SK-N-SH (cell line): ENCODE results near the gene ANKRD34B. TPM values are rescaled to one million over a fixed set of nuclear protein-coding genes. Genes with fewer than 3 reads are reported as not detected.

Experiments used
- CTCF ChIA-PET: fragments of 300-600, 350-600 bp; formaldehyde crosslinking; extraction: SDS; loops from one replicate; lab custom pipeline; 2021; lab: Yijun Ruan, JAX
- POLR2A ChIA-PET: fragments of 350-600 bp; sonication (Branson Sonifier 250); formaldehyde crosslinking; extraction: SDS; loops from one replicate; lab custom pipeline; 2020; ENCODE audit warnings: antibody characterized with exemption, inconsistent platforms; lab: Yijun Ruan, JAX
- DNase-seq: peaks from one replicate; pipeline ENCODE4 v3.0.0; 2012
- H2AFZ ChIP-seq: fragments of 200-600 bp; sonication (generic); 2 replicates; pipeline ENCODE4 v1.8.1; 2016; ENCODE audit warnings: antibody characterized with exemption, mild to moderate bottlenecking, low read depth
- H3F3A ChIP-seq: fragments of 200-600 bp; sonication (generic); replicated peaks from 2 replicates; pipeline ENCODE3; 2016; ENCODE audit warnings: antibody characterized with exemption, mild to moderate bottlenecking; ENCODE audit not compliant: insufficient read depth
- H3K27ac ChIP-seq, 2 experiments: fragments of 200-500 bp in 1 of 2; fragments of 200-600 bp in 1 of 2; sonication (Bioruptor generic) in 1 of 2; sonication (generic), shearing (Covaris generic) in 1 of 2; 2 replicates each; pipeline versions ENCODE4 v1.5.1 to v1.6.1; 2014 to 2016; ENCODE audit warnings: low read depth in 2 of 2, inconsistent platforms in 1 of 2, low read length in 1 of 2, mild to moderate bottlenecking in 1 of 2, mixed read lengths in 1 of 2
- H3K27me3 ChIP-seq: fragments of 200-600 bp; sonication (generic), shearing (Covaris generic); 2 replicates; pipeline ENCODE4 v1.6.1; 2016; ENCODE audit warnings: mixed run types; ENCODE audit not compliant: insufficient read depth
- H3K36me3 ChIP-seq, 2 experiments: fragments of 200-500 bp in 1 of 2; fragments of 200-600 bp in 1 of 2; sonication (Bioruptor generic) in 1 of 2; sonication (generic) in 1 of 2; replicated peaks in 1 of 2; 2 replicates each; pipeline versions ENCODE3 to v1.5.1; 2014 to 2016; ENCODE audit warnings: low read length in 1 of 2, mild to moderate bottlenecking in 1 of 2; ENCODE audit not compliant: insufficient read depth in 2 of 2, control insufficient read depth in 1 of 2
- H3K4me1 ChIP-seq, 2 experiments: fragments of 200-500 bp in 1 of 2; fragments of 200-600 bp in 1 of 2; sonication (Bioruptor generic) in 1 of 2; sonication (generic), shearing (Covaris generic) in 1 of 2; 2 replicates each; pipeline versions ENCODE4 v1.5.1 to v1.6.1; 2014 to 2016; ENCODE audit warnings: low read depth in 1 of 2, low read length in 1 of 2, mixed run types in 1 of 2; ENCODE audit not compliant: insufficient read depth in 2 of 2, control insufficient read depth in 1 of 2
- H3K4me2 ChIP-seq: fragments of 200-600 bp; sonication (generic), shearing (Covaris generic); 2 replicates; pipeline ENCODE4 v1.6.1; 2017; ENCODE audit warnings: mixed run types
- H3K4me3 ChIP-seq, 2 experiments: fragments of 200-500 bp in 1 of 2; fragments of 200-600 bp in 1 of 2; sonication (Bioruptor generic) in 1 of 2; sonication (generic), shearing (Covaris generic) in 1 of 2; 2 replicates each; pipeline versions ENCODE4 v1.5.1 to v1.8.1; 2014 to 2016; ENCODE audit warnings: low read depth in 2 of 2, inconsistent platforms in 1 of 2, low read length in 1 of 2, mild to moderate bottlenecking in 1 of 2, mixed read lengths in 1 of 2, moderate library complexity in 1 of 2
- H3K79me2 ChIP-seq: fragments of 200-600 bp; sonication (generic); 2 replicates; pipeline ENCODE4 v1.8.1; 2017; ENCODE audit warnings: mild to moderate bottlenecking; ENCODE audit not compliant: insufficient read depth
- H3K9ac ChIP-seq: fragments of 200-600 bp; sonication (generic); 2 replicates; pipeline ENCODE4 v1.6.1; 2017; ENCODE audit warnings: mixed run types
- H3K9me2 ChIP-seq: fragments of 200-600 bp; sonication (generic); 2 replicates; pipeline ENCODE4 v1.6.1; 2017; ENCODE audit warnings: mixed run types
- H3K9me3 ChIP-seq: fragments of 200-600 bp; sonication (generic); 2 replicates; pipeline ENCODE4 v1.6.1; 2017; ENCODE audit warnings: mixed run types, mild to moderate bottlenecking, moderate library complexity
- H4K20me1 ChIP-seq: fragments of 200-600 bp; sonication (generic); 2 replicates; pipeline ENCODE4 v1.6.1; 2017; ENCODE audit warnings: mild to moderate bottlenecking, mixed run types; ENCODE audit not compliant: insufficient read depth
- CHD2 ChIP-seq: fragments of 150-350 bp; IDR thresholded peaks from 2 replicates; pipeline ENCODE4 v1.6.1; 2018; ENCODE audit warnings: low read length; ENCODE audit not compliant: partially characterized antibody
- GABPA ChIP-seq: IDR thresholded peaks from 2 replicates; pipeline ENCODE4 v1.4.0; 2012; ENCODE audit warnings: low read depth, mild to moderate bottlenecking
- JUND ChIP-seq: IDR thresholded peaks from 2 replicates; pipeline ENCODE4 v1.4.0; 2012
- MAX ChIP-seq: IDR thresholded peaks from 2 replicates; pipeline ENCODE4 v1.4.0; 2012; ENCODE audit warnings: low read depth
- MEF2A ChIP-seq: IDR thresholded peaks from 2 replicates; pipeline ENCODE4 v1.4.0; 2012; ENCODE audit warnings: low read depth, borderline replicate concordance
- NFIC ChIP-seq: IDR thresholded peaks from 2 replicates; pipeline ENCODE4 v1.4.0; 2012; ENCODE audit warnings: borderline replicate concordance
- NRF1 ChIP-seq: IDR thresholded peaks from 2 replicates; pipeline ENCODE4 v1.6.1; 2012; ENCODE audit warnings: low read depth, mild to moderate bottlenecking, low read length
- RAD21 ChIP-seq: IDR thresholded peaks from 2 replicates; pipeline ENCODE4 v1.6.1; 2012; ENCODE audit warnings: mild to moderate bottlenecking, low read length
- REST ChIP-seq: IDR thresholded peaks from 2 replicates; pipeline ENCODE4 v1.6.1; 2012; ENCODE audit warnings: mild to moderate bottlenecking, low read depth, low read length, moderate library complexity
- RFX5 ChIP-seq: IDR thresholded peaks from 2 replicates; pipeline ENCODE4 v1.6.1; 2012; ENCODE audit warnings: mild to moderate bottlenecking, improper control_type of control experiment, low read length
- RXRA ChIP-seq: IDR thresholded peaks from 2 replicates; pipeline ENCODE4 v1.4.0; 2012; ENCODE audit warnings: low read depth, mild to moderate bottlenecking, borderline replicate concordance
- SIN3A ChIP-seq: IDR thresholded peaks from 2 replicates; pipeline ENCODE4 v1.6.1; 2012; ENCODE audit warnings: low read depth, mild to moderate bottlenecking, low read length, moderate library complexity, borderline replicate concordance
- SMC3 ChIP-seq: IDR thresholded peaks from 2 replicates; pipeline ENCODE4 v1.6.1; 2012; ENCODE audit warnings: low read depth, low read length, improper control_type of control experiment
- TCF12 ChIP-seq: IDR thresholded peaks from 2 replicates; pipeline ENCODE4 v1.4.0; 2012
- TEAD4 ChIP-seq: IDR thresholded peaks from 2 replicates; pipeline ENCODE4 v1.4.0; 2012; ENCODE audit warnings: mild to moderate bottlenecking, borderline replicate concordance; ENCODE audit not compliant: insufficient read depth
- WGBS: methylation state at CpG from one replicate; pipeline ENCODE4 v1.1.6; 2017; ENCODE audit warnings: low lambda C conversion rate; 5-methylcytosine and 5-hydroxymethylcytosine counted together
- polyA plus RNA-seq, 3 experiments: library from polyadenylated mRNA; depleted of rRNA; stranded (reverse); fragments of >200 nt; gene quantifications; 2 replicates each; pipeline ENCODE4 v1.2.3, GENCODE V29; 2012
- TF ChIP-seq, protein P1 (sequence below): fragments of 150-350 bp; IDR thresholded peaks from 2 replicates; pipeline ENCODE4 v1.6.1; 2016; ENCODE audit warnings: mild to moderate bottlenecking, low read depth, low read length
- TF ChIP-seq, protein P2 (sequence below): IDR thresholded peaks from 2 replicates; pipeline ENCODE4; 2012

Gene ANKRD34B
- polyA plus RNA-seq, 1 of the 3 experiments (the other 2 are of a cell fraction) = not detected

DNA sequence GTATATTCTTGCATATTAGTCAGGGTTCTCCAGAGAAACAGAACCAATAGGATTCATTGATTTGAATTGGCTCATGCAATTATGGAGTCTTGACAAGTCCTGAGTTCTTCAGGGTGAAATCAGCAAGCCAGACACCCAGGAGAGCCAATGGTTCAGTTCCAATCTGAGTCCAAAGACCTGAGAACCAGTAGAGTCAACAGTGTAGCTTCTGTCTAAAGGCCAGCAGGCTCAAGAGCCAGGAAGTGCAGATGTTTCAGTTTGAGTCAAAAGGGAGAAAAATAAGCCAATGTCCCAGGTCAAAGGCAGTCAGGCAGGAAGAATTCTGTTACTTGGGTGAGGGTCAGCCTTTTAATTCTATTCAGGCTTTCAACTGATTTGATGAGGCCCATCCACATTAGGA, 37.8 kb upstream of the ANKRD34B start:
- Histone ChIP-seq H3K9me3 (no peaks in the 10 kb centered on the region), H3K27me3 (no peaks in the 10 kb centered on the region), H3K36me3 (no peaks in the 10 kb centered on the region), H2AFZ (no peak overlapping the region), H3K4me2 (no peak overlapping the region), H3K9ac (no peak overlapping the region), H3K27ac (no peak overlapping the region), H3K9me2 (no peaks in the 10 kb centered on the region), H3F3A (no peaks in the 10 kb centered on the region), H3K79me2 (no peaks in the 10 kb centered on the region), H4K20me1 (no peaks in the 10 kb centered on the region), H3K4me1 (no peaks in the 10 kb centered on the region), H3K4me3 (no peak overlapping the region)
- ChIA-PET POLR2A (no interaction called here), CTCF (no interaction called here)
- TF ChIP-seq JUND (no peak), SIN3A (no peak), MAX (no peak), RAD21 (no peak), RXRA (no peak), GABPA (no peak), SMC3 (no peak), NFIC (no peak), RFX5 (no peak), TEAD4 (no peak)
- TF ChIP-seq, protein P1, sequence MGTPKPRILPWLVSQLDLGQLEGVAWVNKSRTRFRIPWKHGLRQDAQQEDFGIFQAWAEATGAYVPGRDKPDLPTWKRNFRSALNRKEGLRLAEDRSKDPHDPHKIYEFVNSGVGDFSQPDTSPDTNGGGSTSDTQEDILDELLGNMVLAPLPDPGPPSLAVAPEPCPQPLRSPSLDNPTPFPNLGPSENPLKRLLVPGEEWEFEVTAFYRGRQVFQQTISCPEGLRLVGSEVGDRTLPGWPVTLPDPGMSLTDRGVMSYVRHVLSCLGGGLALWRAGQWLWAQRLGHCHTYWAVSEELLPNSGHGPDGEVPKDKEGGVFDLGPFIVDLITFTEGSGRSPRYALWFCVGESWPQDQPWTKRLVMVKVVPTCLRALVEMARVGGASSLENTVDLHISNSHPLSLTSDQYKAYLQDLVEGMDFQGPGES = no peak
- DNase-seq = no peak

DNA sequence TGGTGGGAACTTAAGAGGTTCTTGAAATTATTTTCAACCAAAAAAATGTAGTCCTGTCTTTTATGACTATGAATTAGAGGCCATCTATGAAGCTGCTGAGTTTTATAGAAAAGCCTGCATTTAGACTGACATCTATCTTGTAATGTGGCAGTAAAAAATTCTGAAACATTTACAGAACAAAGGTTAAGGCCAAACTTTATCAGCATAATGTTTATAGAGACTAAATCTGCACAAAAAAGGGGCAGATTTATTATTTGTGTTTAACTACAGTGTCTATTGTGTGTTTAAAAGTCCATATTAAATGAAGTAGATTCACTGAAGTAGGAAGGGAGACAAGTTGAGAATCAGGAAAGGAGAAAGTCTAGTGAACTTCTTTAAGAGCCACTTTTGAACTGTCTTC, 37.3 kb upstream of the ANKRD34B start:
- H3K27me3 ChIP-seq = no peaks in the 10 kb centered on the region
- H3K4me1 ChIP-seq = no peaks in the 10 kb centered on the region
- no peaks in the 10 kb centered on the region for H3K9me3 ChIP-seq
- no peaks in the 10 kb centered on the region for H4K20me1 ChIP-seq
- H2AFZ ChIP-seq = no peak overlapping the region
- no peak for DNase-seq
- H3F3A ChIP-seq = no peaks in the 10 kb centered on the region
- H3K79me2 ChIP-seq = no peaks in the 10 kb centered on the region
- no peak overlapping the region for H3K4me2 ChIP-seq
- H3K9ac ChIP-seq = no peak overlapping the region
- H3K27ac ChIP-seq = no peak overlapping the region
- H3K4me3 ChIP-seq = no peak overlapping the region
- POLR2A ChIA-PET = no interaction called here
- TF ChIP-seq JUND = no peak
- no peak for TF ChIP-seq NRF1
- CTCF ChIA-PET = no interaction called here
- no peaks in the 10 kb centered on the region for H3K36me3 ChIP-seq
- no peaks in the 10 kb centered on the region for H3K9me2 ChIP-seq

DNA sequence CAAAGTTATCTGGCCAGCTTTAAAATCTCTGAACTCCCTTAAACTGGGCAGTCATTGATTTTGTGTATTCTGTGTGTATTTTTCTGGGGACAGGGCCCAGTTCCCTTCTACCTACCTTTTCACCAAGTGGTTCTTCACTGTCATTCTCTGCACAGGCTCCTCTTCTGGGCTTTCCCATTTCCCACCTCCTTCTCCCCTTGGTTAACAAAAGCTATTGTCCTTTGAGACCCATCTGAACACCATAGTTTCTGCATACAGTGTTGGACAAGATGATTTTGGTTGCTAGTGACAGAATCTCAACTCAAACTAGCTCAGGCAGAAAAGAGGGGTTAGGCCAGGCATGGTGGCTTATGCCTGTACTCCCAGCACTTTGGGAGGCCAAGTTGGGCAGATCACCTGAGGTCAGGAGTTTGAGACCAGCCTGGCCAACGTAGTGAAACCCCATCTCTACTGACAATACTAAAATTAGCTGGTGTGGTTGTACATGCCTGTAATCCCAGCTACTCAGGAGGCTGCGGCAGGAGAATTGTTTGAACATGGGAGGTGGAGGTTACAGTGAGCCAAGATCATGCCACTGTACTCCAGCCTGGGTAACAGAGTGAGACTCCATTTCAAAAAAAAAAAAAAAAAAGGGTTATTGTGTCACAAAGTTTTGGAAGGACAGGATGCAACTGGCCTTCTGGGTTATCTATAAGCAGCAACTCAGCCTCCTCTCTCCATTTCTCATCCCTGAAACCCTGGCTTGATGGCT, 31.0 kb upstream of the ANKRD34B start:
- H3K4me3 ChIP-seq = no peak overlapping the region
- no peak for DNase-seq
- no peaks in the 10 kb centered on the region for H3F3A ChIP-seq
- no peaks in the 10 kb centered on the region for H3K79me2 ChIP-seq
- no peak overlapping the region for H3K27ac ChIP-seq
- no peaks in the 10 kb centered on the region for H3K36me3 ChIP-seq
- ChIA-PET CTCF (no interaction called here), POLR2A (no interaction called here)
- H4K20me1 ChIP-seq = no peaks in the 10 kb centered on the region
- no peaks in the 10 kb centered on the region for H3K9me2 ChIP-seq
- no peak overlapping the region for H3K4me2 ChIP-seq
- no peak overlapping the region for H3K9ac ChIP-seq
- H2AFZ ChIP-seq = no peak overlapping the region
- H3K4me1 ChIP-seq = no peaks in the 10 kb centered on the region
- no peaks in the 10 kb centered on the region for H3K27me3 ChIP-seq
- WGBS = 71% methylated on average over 2 of the region's 2 CpGs
- H3K9me3 ChIP-seq = no peaks in the 10 kb centered on the region
- TF ChIP-seq TCF12 (no peak), CHD2 (no peak), REST (no peak), GABPA (no peak), MEF2A (no peak)
- TF ChIP-seq, protein P2, sequence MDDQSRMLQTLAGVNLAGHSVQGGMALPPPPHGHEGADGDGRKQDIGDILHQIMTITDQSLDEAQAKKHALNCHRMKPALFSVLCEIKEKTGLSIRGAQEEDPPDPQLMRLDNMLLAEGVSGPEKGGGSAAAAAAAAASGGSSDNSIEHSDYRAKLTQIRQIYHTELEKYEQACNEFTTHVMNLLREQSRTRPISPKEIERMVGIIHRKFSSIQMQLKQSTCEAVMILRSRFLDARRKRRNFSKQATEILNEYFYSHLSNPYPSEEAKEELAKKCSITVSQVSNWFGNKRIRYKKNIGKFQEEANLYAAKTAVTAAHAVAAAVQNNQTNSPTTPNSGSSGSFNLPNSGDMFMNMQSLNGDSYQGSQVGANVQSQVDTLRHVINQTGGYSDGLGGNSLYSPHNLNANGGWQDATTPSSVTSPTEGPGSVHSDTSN = no peak
